Measurements from ENCODE around the gene FTL. TPM values are rescaled to one million over a fixed set of nuclear protein-coding genes. Genes with fewer than 3 reads are reported as not detected.

The FTL gene
- total and polyA plus RNA-seq, 12 donors: 450 to 3,518 (median 747) TPM

GRCh38 chr19:48989701-48990291, 24.7 kb downstream of the FTL start:
- Histone ChIP-seq H3K27me3 (no peaks in the 10 kb centered on the region), H3K36me3 (peaks cover 0 to 62% (median 32%) of the 10 kb centered on the region in 9 donors), H3K9me3 (no peaks in the 10 kb centered on the region), H3K4me3 (peak overlapping the region in 5 of 10 donors; percentile 4 to 97 (median 83)), H3K27ac (peak overlapping the region in 9 of 10 donors; percentile 52 to 98 (median 95)), H3K4me1 (peaks cover 9 to 48% (median 39%) of the 10 kb centered on the region in 9 donors)
- ATAC-seq (peak in 4 of 8 donors; percentile 1 to 9 (median 6)), DNase-seq (peak; percentile 59 to 70)
- WGBS, 2 donors: 39 to 42% methylated on average over 17 of the region's 17 CpGs
- intact Hi-C loops (cut with DNase I): loop anchor here in 5 of 10 donors (10.0 kb wide), 4 partner anchors 85 to 225 kb away; partner anchors contain the start of genes KCNA7 (in 2 of the 5), HRC (in 1 of the 5) and TRPM4 (in 1 of the 5)
- no peak for TF ChIP-seq CTCF (IDR thresholded peaks at IDR 0.05)

GRCh38 chr19:48990400-48990799, 25.3 kb downstream of the FTL start:
- whole genome bisulfite sequencing, 2 donors: 28 to 32% methylated on average over 4 of the region's 4 CpGs
- no peak for TF ChIP-seq CTCF (IDR thresholded peaks at IDR 0.05)
- ATAC-seq: no peak
- no peaks in the 10 kb centered on the region for H3K27me3 ChIP-seq
- H3K4me1 ChIP-seq: peaks cover 9 to 53% (median 42%) of the 10 kb centered on the region in 9 donors
- H3K27ac ChIP-seq: peak overlapping the region; percentile 8 to 98 (median 95)
- intact Hi-C loops (cut with DNase I): loop anchor here in 5 of 10 donors (10.0 kb wide), 4 partner anchors 84 to 224 kb away; partner anchors contain the start of genes KCNA7 (in 2 of the 5), HRC (in 1 of the 5) and TRPM4 (in 1 of the 5)
- DNase-seq: no peak
- H3K36me3 ChIP-seq: peaks cover 0 to 56% (median 26%) of the 10 kb centered on the region in 9 donors
- H3K9me3 ChIP-seq: no peaks in the 10 kb centered on the region
- H3K4me3 ChIP-seq: peak overlapping the region in 6 of 10 donors; percentile 14 to 99 (median 94)

DNA sequence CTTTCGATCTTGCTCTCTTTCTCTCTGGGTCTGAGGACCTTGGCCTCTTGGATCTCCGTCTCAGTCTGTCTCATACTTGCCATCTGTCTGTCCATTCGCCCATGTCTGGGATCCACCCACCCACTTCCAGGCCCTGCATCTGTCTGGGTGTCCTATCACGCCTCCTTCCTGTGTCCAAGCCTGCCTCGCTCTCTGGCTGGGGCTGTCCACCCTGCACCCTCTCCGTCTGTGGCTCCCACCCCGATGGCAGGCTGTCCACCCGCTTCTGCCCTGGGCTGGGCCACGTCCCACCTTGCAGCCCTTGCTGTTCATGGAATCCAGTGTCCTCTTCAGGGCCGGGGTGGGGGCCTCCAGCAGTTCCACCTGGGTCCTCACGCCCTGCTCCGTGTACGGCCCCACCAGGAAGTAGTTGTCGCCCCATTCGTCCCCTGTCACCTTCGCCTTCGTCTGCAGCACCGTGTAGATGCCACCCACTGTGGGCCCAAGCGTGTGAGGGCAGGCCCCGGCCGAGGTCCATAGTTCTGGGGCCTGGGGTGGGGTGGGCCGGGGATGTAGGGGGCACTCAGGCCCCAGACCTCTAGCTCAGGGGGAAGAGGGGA, 26.0 kb downstream of the FTL start:
- no peak for ATAC-seq
- no peak for DNase-seq
- Histone ChIP-seq H3K36me3 (peaks cover 0 to 49% (median 19%) of the 10 kb centered on the region in 9 donors), H3K9me3 (no peaks in the 10 kb centered on the region), H3K4me1 (peaks cover 9 to 53% (median 42%) of the 10 kb centered on the region in 9 donors), H3K27ac (peak overlapping the region in 9 of 10 donors; percentile 90 to 98 (median 95)), H3K27me3 (no peaks in the 10 kb centered on the region), H3K4me3 (peak overlapping the region; percentile 54 to 99 (median 88))
- 77 to 80% methylated on average over 22 of the region's 22 CpGs for WGBS, 2 donors
- TF ChIP-seq CTCF (IDR thresholded peaks at IDR 0.05): no peak
- intact Hi-C loops (cut with DNase I): loop anchor here in 5 of 10 donors (10.0 kb wide), 4 partner anchors 84 to 224 kb away; partner anchors contain the start of genes KCNA7 (in 2 of the 5), HRC (in 1 of the 5) and TRPM4 (in 1 of the 5)

- Histone ChIP-seq H3K4me3 (peak overlapping the region; percentile 54 to 99 (median 88)), H3K4me1 (peaks cover 9 to 53% (median 42%) of the 10 kb centered on the region in 9 donors), H3K36me3 (peaks cover 0 to 40% (median 13%) of the 10 kb centered on the region in 9 donors), H3K27ac (peak overlapping the region; percentile 71 to 98 (median 95)), H3K9me3 (no peaks in the 10 kb centered on the region), H3K27me3 (no peaks in the 10 kb centered on the region)
- DNase-seq: peak; percentile 33 to 74
- 14 to 22% methylated on average over 8 of the region's 8 CpGs for WGBS, 2 donors
- intact Hi-C loops (cut with DNase I): loop anchor here in 5 of 10 donors (10.0 kb wide), 4 partner anchors 83 to 223 kb away; partner anchors contain the start of genes KCNA7 (in 2 of the 5), HRC (in 1 of the 5) and TRPM4 (in 1 of the 5)
- TF ChIP-seq CTCF (IDR thresholded peaks at IDR 0.05): no peak
- peak; percentile 31 to 67 (median 47) for ATAC-seq
Observed at GRCh38 chr19:48991873-48992580, 26.9 kb downstream of the FTL start.
